ENCODE data around the gene SLC18A3.

GRCh38 chr10:49622426-49623425, 12.6 kb downstream of the SLC18A3 start:
- TF ChIP-seq POLR2A (IDR thresholded peaks at IDR 0.05; ENCODE audit: low read depth): no peak
- TF ChIP-seq CTCF (IDR thresholded peaks at IDR 0.05): no peak
- no peak for TF ChIP-seq POLR2AphosphoS5 (IDR thresholded peaks at IDR 0.05)

Measured in esophagus muscularis mucosa (tissue), 3 donors.